Loucy (cell line): ENCODE measurements around the gene AGO3.

Experiments used
- EZH2phosphoT487 ChIP-seq: fragments of 200-600 bp; IDR thresholded peaks from 2 replicates; pipeline ENCODE4 v1.6.1; 2018; ENCODE audit warnings: antibody characterized with exemption, mild to moderate bottlenecking, moderate library complexity, borderline replicate concordance
- TF ChIP-seq, protein P1 (sequence below): fragments of 200-600 bp; sonication (generic); conservative IDR thresholded peaks from 2 replicates; pipeline ENCODE4 v1.5.1; 2014; ENCODE audit warnings: mild to moderate bottlenecking, antibody characterized with exemption, low read length

DNA sequence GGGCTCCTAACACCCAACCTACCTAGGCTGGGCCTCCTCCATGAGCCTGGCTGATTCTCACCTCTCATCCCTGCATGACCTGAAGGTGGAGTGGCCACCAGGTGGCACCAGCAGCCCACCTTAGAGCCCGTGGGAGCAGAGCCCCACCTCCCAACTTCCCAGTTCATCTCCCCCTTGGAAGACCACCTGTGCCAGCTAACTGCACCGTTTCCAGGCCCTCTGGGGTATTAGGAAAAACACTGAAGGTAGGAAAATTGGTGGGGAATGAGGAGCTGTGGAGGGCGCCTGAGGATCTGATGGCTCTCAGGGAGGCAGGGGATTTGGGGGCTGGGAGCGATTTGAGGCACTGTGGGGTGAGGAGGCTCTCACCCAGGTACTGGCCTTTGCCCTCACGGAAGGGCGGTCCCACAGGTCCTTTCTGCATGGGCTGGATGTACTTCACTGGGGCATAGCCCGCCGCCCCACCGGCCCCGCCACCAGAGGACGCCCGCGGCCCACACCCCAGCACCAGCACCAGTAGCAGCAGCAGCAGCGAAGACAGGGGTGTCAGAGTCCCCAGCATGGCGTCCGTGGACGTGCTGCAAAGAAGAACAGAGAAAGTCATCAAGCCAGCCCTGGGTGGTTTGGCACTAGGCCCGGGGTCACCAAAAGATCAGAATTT lies 168.9 kb downstream of the AGO3 start:
- TF ChIP-seq, protein P1, sequence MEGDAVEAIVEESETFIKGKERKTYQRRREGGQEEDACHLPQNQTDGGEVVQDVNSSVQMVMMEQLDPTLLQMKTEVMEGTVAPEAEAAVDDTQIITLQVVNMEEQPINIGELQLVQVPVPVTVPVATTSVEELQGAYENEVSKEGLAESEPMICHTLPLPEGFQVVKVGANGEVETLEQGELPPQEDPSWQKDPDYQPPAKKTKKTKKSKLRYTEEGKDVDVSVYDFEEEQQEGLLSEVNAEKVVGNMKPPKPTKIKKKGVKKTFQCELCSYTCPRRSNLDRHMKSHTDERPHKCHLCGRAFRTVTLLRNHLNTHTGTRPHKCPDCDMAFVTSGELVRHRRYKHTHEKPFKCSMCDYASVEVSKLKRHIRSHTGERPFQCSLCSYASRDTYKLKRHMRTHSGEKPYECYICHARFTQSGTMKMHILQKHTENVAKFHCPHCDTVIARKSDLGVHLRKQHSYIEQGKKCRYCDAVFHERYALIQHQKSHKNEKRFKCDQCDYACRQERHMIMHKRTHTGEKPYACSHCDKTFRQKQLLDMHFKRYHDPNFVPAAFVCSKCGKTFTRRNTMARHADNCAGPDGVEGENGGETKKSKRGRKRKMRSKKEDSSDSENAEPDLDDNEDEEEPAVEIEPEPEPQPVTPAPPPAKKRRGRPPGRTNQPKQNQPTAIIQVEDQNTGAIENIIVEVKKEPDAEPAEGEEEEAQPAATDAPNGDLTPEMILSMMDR = peak; percentile 91
- TF ChIP-seq EZH2phosphoT487 = no peak
